GM21576 (cell line): ENCODE data around the gene APCDD1L.
"Not testable (repeated sequence)": the region's sequence is repeated elsewhere in the genome, so short reads cannot be mapped to it uniquely, and the experiment has no call there.

Source experiments
- ATAC-seq: cut with Tn5 transposase; IDR thresholded peaks from one replicate; pipeline ENCODE4 v1.9.1; 2021; ENCODE audit warnings: mild to moderate bottlenecking, moderate library complexity; ENCODE audit not compliant: unreplicated experiment

APCDD1L gene

GRCh38 chr20:58545565-58546415 is 30.6 kb upstream of the APCDD1L start:
- no peak for ATAC-seq

DNA sequence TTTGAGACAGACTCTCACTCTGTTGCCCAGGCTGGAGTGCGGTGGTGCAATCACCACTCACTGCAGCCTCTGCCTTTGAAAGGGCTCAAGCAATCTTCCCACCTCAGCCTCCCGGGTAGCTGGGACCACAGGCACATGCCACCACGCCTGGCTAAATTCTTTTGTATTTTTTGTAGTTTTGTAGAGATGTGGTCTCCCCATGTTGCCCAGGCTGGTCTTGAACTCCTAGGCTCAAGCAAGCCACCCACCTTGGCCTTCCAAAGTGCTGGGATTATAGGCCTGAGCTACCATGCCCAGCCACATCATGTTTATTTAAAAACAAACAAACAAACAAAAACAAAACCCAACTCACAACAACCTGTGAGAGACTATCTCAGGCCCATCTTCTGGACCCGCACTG is 29.7 kb upstream of the APCDD1L start:
- ATAC-seq, result no peak

DNA sequence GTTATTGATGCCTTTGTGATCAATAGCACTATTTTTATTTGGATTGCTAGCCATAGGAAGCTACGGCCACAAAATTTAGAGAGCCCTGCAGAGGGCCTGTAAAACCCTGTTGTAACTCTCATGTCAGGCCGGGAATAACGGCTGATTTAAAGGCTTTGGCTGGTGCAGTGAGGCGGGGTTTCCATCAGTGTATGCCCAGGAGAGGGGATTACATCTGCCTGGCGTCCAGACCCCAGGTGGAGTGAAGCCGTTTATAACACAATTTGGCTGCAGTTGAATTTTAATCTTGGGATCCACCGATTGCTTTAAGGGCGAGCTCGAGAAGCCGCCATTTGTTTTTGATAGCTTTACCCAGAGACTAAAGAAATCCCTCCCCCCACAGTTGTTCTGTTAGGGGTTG is 29.1 kb upstream of the APCDD1L start:
- ATAC-seq, result no peak

GRCh38 chr20:58543274-58543673 is 28.1 kb upstream of the APCDD1L start:
- no peak for ATAC-seq

DNA sequence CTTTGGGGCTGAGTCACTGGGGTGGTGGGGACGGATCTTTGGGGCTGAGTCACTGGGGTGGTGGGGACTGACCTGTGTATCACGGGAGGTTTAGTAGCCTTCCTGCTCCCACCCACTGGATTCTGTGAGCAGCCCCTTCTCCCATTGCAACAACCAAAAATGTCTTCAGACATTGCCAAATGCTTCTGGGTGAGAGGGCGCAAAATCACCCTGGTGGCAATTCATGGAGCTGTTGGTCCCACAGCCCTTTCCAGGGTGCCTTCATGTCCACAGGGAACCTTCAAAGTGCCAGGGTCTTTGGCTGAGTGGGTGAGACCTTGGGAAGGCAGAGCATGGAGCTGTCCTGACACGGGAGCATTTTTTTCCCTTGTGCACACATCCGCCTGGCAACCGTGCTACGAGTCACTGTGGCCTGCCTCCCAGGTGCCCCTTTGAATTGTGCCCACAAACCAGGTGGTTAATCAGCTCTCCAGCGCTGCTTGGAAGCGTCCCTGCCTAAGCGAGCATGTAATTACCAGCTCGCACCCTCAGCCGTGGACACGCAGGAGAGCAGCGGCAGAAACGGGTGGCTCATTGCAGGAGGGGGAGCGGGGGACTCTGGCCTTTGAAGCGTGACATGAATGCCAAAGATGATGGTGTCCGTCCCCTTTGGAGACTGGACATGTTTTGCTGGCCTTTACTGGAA is 27.4 kb upstream of the APCDD1L start:
- ATAC-seq, result no peak

- ATAC-seq, result not testable (repeated sequence)
These were observed 26.8 kb upstream of the APCDD1L start for GRCh38 chr20:58542034-58542410.

DNA sequence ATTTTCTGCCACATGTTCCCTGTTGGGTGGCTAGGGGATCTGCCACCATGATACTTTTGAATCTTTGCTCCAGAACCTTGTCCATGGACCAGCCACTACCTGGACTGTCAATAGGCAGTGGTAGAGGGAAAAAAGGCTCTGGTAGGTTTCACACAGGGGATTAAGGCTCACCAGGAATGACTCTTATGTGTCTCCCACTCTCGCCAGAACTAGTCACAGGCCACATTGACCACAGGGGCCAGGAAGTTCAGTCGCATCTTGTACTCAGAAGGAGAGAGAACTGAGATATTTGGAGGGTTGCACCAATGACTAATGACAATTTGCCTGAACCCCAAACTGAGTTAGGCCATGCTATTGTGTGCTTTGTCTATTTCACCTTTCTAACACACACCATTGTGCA is 23.6 kb upstream of the APCDD1L start:
- no peak for ATAC-seq

DNA sequence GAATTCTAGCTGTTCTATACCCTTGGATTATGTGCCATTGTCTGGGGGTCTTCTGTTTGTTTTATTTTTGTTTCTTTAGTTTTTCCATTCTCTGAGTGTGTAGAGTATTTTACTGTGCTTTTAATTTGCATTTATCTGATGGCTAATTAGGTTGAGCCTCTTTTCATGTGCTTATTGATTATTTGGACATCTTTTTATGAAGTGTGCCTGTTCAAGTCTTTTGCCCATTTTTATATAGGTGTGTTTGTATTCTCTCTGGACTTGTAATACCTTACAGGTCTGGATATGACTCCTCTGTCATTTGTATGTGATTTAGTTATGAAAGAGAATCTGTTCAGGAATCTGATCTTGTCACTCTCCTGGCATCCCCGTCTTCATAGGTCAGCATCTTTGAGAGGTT is 22.6 kb upstream of the APCDD1L start:
- no peak for ATAC-seq

DNA sequence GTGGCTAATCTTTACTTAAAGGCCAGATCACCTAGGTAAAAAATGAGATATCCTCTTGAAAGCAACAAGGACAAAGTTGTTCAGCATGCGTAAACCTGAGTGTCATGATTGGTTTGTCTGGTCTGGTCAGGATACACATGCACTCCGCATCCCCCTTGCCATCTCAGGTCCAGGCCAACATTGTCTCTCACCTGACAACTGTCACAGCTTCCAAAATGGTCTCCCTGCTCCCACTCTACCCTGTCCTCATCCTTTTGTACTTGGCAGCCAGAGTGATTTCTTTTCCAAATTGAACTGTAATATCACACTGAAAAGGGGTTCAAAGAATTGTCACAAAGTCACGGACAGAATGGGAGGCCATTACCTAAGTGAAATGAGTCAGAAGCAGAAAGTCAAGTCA is 21.1 kb upstream of the APCDD1L start:
- no peak for ATAC-seq

DNA sequence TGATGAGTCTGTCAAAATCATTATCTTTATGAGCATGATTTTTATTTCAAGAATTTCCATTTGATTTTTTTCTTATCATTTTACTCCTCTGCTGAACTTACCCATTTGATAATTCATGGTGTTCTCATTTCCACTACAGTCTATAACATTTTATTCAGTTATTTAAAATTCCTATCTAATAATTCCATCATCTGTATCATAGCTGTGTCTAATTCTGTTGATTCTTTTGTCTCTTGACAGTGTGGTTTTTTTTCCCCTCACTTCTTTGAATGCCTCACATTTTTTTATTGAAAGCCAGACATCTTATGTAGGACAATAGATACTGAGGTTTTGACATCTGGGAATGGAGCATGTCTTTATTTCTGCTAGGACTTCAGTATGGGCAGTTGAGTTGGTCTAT is 16.5 kb upstream of the APCDD1L start:
- ATAC-seq, result no peak

DNA sequence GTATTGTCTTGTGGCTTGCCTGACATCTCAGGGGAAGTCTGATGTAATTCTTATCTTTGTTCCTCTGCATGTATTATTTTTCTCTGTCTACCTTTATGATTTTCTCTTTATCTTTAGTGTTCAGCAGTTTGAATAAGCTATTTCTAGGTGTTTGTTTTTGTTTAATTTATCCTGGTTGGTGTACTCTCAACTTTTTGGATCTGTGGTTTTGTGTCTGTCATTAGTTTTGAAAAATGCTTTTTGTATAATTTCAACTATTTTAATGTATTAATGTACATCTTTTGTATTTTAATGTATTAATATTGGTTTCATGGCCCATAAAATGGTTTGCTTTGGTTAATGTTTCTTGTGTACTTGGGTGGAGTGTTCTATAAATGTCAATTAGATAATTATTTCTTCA is 15.9 kb upstream of the APCDD1L start:
- ATAC-seq, result no peak

GRCh38 chr20:58528412-58528811 is 13.2 kb upstream of the APCDD1L start:
- ATAC-seq, result no peak

GRCh38 chr20:58526411-58526810 is 11.2 kb upstream of the APCDD1L start:
- ATAC-seq, result no peak

GRCh38 chr20:58524814-58525213 is 9.6 kb upstream of the APCDD1L start:
- ATAC-seq, result no peak

- ATAC-seq, result no peak
These were observed 8.7 kb upstream of the APCDD1L start for GRCh38 chr20:58523971-58524315.

GRCh38 chr20:58523072-58523970 is 8.1 kb upstream of the APCDD1L start:
- ATAC-seq, result no peak

- ATAC-seq, result no peak
These were observed 7.5 kb upstream of the APCDD1L start for GRCh38 chr20:58522666-58523065.

GRCh38 chr20:58521763-58522162 is 6.6 kb upstream of the APCDD1L start:
- ATAC-seq, result no peak

DNA sequence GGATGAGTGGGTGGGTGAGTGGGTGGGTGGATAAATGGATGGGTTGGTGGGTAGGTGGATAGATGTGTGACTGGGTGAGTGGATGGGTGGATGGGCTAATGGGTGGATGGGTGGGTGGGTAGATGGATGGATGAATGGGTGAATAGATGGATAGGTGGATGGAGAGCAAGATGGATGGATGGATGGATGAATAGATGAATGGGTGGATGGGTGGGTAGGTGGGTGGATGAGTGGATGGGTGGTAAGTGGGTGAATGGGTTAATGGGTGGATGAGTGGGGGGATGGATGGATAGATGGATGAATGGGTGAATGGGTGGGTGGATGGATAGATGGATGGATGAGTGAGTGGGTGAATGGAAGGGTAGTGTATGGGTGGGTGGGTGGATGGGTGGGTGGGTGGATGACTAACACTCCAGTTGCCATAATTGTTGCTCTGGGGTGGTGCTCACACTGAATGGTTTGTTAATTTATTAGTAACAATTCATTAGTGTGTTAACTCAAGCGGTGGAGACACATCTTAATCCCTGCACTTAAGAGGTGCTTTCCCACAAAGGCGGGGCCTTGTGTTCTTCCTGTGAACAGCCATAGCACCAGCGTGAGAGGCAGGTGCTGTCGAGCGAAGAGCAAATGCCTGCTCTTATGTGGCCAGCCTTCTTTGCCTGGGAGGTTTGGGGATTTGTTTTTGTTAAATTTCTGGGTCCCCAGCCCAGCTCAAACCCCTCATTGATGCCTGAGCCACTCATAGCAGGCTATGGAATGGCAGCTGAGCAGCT is 4.9 kb upstream of the APCDD1L start:
- no peak for ATAC-seq

GRCh38 chr20:58518896-58519593 is 3.8 kb upstream of the APCDD1L start:
- ATAC-seq, result no peak
